ENCODE results near the gene NTM. TPM values are rescaled to one million over a fixed set of nuclear protein-coding genes. Genes with fewer than 3 reads are reported as not detected.
"Not testable (repeated sequence)": the region's sequence is repeated elsewhere in the genome, so short reads cannot be mapped to it uniquely, and the experiment has no call there.

Gene NTM
- total and polyA plus RNA-seq, 2 experiments from 2014 or later = 1.1 to 1.7 TPM

DNA sequence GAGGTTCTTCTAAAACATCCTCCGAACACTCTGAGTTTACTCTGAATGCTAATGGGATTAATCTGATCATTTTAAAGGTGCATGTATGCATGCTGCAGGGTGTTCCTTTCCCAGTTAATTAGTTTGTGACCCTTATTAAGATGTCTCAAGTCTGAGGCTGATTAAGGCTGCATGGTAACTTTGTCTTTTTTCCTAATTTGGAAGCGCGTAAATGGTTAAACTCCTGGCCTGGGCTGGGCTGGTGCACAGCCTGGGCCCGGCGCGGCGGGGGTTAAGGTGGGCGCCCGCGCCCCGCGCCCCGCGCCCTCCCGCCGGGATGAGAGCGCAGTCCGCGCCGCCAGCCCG is 539.7 kb downstream of the NTM start:
- no peak for DNase-seq (ENCODE audit: low read depth in 1 of 2, low spot score in 1 of 2)
- Histone ChIP-seq H3K27me3 (peaks cover 87% of the 10 kb centered on the region), H3K9me3 (ENCODE audit: low read depth) (no peaks in the 10 kb centered on the region), H3K36me3 (no peaks in the 10 kb centered on the region), H3K4me3 (peak overlapping the region; percentile 43), H3K4me1 (ENCODE audit: low read depth) (no peaks in the 10 kb centered on the region), H3K27ac (no peak overlapping the region)
- TF ChIP-seq, protein P1, sequence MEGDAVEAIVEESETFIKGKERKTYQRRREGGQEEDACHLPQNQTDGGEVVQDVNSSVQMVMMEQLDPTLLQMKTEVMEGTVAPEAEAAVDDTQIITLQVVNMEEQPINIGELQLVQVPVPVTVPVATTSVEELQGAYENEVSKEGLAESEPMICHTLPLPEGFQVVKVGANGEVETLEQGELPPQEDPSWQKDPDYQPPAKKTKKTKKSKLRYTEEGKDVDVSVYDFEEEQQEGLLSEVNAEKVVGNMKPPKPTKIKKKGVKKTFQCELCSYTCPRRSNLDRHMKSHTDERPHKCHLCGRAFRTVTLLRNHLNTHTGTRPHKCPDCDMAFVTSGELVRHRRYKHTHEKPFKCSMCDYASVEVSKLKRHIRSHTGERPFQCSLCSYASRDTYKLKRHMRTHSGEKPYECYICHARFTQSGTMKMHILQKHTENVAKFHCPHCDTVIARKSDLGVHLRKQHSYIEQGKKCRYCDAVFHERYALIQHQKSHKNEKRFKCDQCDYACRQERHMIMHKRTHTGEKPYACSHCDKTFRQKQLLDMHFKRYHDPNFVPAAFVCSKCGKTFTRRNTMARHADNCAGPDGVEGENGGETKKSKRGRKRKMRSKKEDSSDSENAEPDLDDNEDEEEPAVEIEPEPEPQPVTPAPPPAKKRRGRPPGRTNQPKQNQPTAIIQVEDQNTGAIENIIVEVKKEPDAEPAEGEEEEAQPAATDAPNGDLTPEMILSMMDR (IDR thresholded peaks at IDR 0.05; ENCODE audit: low read depth, low read length) = no peak

DNA sequence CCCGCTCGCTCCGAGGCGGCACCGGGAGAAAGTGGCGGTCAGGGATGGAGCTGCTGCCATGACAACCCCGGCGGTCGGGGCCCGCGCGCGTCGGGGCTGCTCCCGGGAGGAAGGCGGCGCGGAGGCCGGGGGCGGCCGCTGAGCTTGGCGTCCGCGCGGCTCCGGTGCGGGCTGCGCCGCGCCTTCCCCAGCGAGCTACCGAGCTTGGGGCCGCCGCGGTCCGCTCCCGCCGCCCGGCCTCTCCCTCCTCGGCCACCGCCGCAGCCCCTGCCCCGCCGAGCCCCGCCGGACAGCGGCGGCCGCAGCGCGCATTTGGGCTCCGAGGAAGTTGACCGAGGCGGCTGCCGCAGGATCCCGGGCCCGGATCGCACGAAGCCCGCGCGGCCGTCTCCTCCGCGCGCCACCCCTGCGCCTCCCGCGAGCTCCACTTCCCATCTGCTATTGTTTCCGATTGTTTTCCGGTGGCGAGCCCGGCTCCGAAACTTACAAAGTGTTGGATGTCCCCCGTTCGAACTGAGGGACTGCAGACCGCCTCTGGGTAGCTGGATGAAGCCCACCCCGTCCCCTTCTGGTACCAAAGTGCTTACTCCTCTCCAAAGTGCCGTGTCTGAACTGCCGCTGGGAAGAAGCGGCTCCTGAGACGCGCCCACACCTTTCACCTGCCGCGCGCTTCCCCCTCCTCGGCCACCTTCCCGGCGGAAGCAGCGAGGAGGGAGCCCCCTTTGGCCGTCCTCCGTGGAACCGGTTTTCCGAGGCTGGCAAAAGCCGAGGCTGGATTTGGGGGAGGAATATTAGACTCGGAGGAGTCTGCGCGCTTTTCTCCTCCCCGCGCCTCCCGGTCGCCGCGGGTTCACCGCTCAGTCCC is 540.3 kb downstream of the NTM start:
- Histone ChIP-seq H3K4me3 (peak overlapping the region; percentile 43), H3K27ac (no peak overlapping the region), H3K9me3 (ENCODE audit: low read depth) (no peaks in the 10 kb centered on the region), H3K36me3 (no peaks in the 10 kb centered on the region), H3K4me1 (ENCODE audit: low read depth) (no peaks in the 10 kb centered on the region), H3K27me3 (peaks cover 82% of the 10 kb centered on the region)
- TF ChIP-seq, protein P1 (IDR thresholded peaks at IDR 0.05; ENCODE audit: low read depth, low read length) = no peak
- peak; percentile 56 to 59 for DNase-seq (ENCODE audit: low read depth in 1 of 2, low spot score in 1 of 2)

DNA sequence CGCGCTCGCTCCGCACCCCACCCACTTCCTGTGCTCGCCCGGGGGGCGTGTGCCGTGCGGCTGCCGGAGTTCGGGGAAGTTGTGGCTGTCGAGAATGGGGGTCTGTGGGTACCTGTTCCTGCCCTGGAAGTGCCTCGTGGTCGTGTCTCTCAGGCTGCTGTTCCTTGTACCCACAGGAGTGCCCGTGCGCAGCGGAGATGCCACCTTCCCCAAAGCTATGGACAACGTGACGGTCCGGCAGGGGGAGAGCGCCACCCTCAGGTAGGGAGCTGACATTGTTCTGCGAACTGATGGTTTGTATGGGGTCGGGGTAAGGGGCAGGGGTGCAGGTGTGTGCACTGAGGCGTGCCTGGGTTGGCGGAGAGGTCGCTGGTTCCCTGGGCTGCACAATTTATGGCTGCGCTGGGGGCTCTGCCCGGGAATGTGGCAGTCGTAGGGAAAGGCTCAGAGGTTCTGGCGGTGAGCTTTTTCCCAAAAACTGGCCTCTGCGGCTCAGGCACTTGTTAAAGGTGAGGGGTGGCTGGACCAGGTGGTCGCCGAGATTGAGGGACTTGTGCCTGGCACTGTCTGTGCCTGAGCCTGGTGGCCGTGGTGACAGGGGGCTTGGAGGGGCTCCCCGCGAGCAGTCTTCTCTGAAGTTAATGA is 541.1 kb downstream of the NTM start:
- Histone ChIP-seq H3K4me3 (peak overlapping the region; percentile 43), H3K27me3 (peaks cover 74% of the 10 kb centered on the region)
- H3K9me3 ChIP-seq (ENCODE audit: low read depth); H3K27ac ChIP-seq; H3K4me1 ChIP-seq (ENCODE audit: low read depth); H3K36me3 ChIP-seq: not testable (repeated sequence)
- peak; percentile 21 to 25 for DNase-seq (ENCODE audit: low read depth in 1 of 2, low spot score in 1 of 2)
- TF ChIP-seq, protein P1 (IDR thresholded peaks at IDR 0.05; ENCODE audit: low read depth, low read length) = peak; percentile 41

DNA sequence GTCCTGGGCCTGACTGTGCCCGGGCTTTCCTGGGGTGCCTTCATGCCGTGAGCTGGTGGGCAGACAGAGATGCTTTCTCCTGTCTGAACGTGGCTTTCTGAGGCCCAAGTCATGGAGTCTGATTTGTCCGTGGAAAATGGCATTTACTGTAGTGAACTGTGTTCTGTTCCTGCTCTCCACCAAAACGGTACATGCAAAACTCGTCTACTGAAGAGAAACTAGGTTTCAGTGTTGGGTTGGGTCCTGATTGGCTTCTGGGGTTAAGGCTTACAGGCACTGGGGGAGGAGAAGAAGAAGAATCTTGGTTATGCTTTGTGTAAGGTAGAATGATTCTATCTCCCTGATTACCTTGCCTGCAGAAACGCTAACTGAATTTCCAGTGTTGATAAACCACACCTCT is 541.7 kb downstream of the NTM start:
- DNase-seq (ENCODE audit: low read depth in 1 of 2, low spot score in 1 of 2) = no peak
- Histone ChIP-seq H3K4me3 (no peak overlapping the region), H3K36me3 (no peaks in the 10 kb centered on the region), H3K9me3 (ENCODE audit: low read depth) (no peaks in the 10 kb centered on the region), H3K4me1 (ENCODE audit: low read depth) (no peaks in the 10 kb centered on the region), H3K27ac (no peak overlapping the region), H3K27me3 (peaks cover 68% of the 10 kb centered on the region)
- TF ChIP-seq, protein P1 (IDR thresholded peaks at IDR 0.05; ENCODE audit: low read depth, low read length) = no peak

DNA sequence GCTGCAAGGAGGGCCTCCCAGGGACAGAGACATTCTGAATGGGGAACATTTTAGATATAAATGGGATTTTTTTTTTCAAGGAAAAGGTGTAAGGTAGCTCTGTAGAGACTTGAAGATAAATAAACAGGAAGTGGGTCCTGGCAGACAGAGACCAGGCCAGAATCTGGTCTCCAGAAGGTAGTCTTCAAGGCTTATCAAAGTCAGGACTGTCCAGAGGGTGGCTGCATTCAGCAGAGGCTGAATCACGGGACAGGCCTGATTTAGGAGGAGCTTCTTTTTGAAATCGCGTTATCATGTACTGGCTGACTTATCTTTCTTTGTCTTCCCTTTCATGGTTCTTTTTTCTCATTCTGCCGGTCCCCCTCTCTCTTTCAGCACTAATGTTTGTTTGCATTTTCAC is 542.9 kb downstream of the NTM start:
- Histone ChIP-seq H3K4me3 (no peak overlapping the region), H3K4me1 (ENCODE audit: low read depth) (no peaks in the 10 kb centered on the region), H3K27me3 (peaks cover 62% of the 10 kb centered on the region), H3K27ac (no peak overlapping the region), H3K9me3 (ENCODE audit: low read depth) (no peaks in the 10 kb centered on the region), H3K36me3 (no peaks in the 10 kb centered on the region)
- TF ChIP-seq, protein P1 (IDR thresholded peaks at IDR 0.05; ENCODE audit: low read depth, low read length) = no peak
- DNase-seq (ENCODE audit: low read depth in 1 of 2, low spot score in 1 of 2) = no peak
